GM12875 (cell line): ENCODE measurements around the gene FBXO42.
"Not testable (repeated sequence)": the region's sequence is repeated elsewhere in the genome, so short reads cannot be mapped to it uniquely, and the experiment has no call there.

Experiments
- H3K4me3 ChIP-seq: one replicate; pipeline ENCODE4 v1.5.1; 2011; ENCODE audit warnings: low read depth, low read length, control low read depth
- TF ChIP-seq, protein P1 (sequence below): IDR thresholded peaks from 2 replicates; pipeline ENCODE4 v1.5.1; 2011; ENCODE audit warnings: low read depth, mild to moderate bottlenecking, control low read depth, inconsistent platforms, low read length, moderate library complexity, borderline replicate concordance; ENCODE audit not compliant: insufficient read depth

Gene FBXO42

DNA sequence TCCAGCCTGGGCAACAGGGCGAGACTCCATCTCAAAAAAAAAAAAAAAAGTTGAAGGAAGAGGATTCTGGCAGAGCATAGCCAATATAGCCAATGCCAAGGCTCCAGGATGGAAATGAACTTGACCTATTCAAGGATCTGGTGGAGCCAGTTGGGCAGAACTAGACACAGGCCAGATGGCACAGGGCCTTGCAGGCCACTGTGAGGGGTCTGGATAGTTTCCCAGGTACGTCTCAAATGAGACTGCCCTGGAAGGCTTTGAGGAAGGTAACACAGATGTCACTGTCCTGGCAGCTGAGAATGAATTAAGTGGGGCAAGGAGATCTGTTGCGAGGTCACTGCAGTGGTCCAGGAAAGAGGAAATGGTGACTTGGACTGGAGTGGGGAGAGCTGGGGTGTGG lies 127.8 kb downstream of the FBXO42 start:
- TF ChIP-seq, protein P1, sequence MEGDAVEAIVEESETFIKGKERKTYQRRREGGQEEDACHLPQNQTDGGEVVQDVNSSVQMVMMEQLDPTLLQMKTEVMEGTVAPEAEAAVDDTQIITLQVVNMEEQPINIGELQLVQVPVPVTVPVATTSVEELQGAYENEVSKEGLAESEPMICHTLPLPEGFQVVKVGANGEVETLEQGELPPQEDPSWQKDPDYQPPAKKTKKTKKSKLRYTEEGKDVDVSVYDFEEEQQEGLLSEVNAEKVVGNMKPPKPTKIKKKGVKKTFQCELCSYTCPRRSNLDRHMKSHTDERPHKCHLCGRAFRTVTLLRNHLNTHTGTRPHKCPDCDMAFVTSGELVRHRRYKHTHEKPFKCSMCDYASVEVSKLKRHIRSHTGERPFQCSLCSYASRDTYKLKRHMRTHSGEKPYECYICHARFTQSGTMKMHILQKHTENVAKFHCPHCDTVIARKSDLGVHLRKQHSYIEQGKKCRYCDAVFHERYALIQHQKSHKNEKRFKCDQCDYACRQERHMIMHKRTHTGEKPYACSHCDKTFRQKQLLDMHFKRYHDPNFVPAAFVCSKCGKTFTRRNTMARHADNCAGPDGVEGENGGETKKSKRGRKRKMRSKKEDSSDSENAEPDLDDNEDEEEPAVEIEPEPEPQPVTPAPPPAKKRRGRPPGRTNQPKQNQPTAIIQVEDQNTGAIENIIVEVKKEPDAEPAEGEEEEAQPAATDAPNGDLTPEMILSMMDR: no peak
- H3K4me3 ChIP-seq: no peak overlapping the region

DNA sequence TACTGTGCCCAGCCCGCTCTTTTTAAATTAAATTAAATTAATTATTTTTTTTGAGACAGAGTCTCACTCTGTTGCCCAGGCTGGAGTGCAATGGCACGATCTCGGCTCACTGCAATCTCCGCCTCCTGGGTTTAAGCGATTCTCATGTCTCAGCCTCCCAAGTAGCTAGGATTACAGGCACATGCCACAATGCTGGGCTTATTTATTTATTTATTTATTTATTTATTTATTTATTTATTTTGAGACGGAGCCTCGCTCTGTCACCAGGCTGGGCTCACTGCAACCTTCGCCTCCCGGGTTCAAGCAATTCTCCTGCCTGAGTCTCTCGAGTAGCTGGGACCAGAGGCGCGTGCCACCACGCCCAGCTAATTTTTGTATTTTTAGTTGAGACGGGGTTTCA lies 129.6 kb downstream of the FBXO42 start:
- not testable (repeated sequence) for H3K4me3 ChIP-seq

DNA sequence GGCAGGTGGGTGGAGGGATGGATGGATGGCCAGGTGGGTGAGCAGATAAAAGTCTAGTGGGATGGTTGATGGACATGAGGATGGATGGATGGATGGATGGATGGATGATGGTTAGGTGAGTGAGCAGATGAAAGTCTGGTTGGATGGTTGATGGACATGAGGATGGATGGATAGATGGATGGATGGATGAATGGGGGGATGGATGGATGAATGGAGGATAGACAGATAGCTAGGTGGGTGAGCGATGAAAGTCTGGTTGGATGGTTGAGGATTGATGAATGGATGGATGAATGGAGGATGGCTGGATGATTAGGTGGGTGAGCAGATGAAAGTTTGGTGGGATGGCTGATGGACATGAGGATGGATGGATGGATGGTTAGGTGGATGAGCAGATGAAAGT lies 130.8 kb downstream of the FBXO42 start:
- TF ChIP-seq, protein P1: no peak
- no peak overlapping the region for H3K4me3 ChIP-seq

DNA sequence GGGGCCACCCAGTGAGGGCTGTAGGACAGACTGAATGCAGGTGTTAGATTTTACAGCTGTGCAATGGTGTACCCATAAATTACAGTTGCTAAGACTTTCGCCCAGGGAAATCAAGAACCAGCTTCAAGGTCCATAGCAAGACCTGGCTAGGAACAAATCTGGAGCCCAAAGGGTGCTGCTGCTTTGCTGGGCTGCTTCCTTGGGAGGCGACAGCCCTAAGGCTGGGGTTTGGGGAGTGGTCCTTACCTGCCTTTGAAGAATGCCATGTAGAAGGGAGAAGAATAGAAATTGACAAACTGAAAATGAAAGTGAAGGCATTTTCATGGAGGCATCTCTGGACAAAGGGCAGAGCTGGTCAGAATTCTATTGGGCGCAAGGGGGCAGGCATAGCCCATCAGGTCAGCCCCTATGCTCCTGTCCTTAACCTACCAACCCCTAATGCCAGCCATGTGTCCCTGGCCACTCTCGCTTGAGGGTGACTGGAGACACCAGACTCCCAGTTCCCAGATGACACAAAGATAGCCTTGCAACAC lies 132.2 kb downstream of the FBXO42 start:
- TF ChIP-seq, protein P1: no peak
- H3K4me3 ChIP-seq: no peak overlapping the region

DNA sequence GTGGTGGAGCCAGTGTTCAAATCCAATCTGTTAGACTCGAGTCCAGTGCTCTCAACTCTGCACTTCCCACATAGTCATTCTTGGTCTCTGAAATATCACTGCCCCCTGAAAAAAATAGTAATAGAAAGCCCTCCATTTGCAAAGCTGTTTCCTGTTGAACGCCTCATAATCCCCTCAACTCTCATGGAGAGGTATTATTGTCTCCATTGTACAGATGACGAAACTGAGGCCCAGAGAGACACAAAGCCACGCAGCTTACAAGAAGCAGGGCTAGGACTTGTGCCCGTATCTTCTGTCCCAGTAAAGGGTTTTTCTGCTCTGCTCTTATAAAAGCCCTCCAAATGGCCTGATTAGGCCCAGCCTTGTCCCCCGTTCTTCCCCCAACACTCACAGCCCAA lies 133.6 kb downstream of the FBXO42 start:
- no peak overlapping the region for H3K4me3 ChIP-seq
- TF ChIP-seq, protein P1: no peak

DNA sequence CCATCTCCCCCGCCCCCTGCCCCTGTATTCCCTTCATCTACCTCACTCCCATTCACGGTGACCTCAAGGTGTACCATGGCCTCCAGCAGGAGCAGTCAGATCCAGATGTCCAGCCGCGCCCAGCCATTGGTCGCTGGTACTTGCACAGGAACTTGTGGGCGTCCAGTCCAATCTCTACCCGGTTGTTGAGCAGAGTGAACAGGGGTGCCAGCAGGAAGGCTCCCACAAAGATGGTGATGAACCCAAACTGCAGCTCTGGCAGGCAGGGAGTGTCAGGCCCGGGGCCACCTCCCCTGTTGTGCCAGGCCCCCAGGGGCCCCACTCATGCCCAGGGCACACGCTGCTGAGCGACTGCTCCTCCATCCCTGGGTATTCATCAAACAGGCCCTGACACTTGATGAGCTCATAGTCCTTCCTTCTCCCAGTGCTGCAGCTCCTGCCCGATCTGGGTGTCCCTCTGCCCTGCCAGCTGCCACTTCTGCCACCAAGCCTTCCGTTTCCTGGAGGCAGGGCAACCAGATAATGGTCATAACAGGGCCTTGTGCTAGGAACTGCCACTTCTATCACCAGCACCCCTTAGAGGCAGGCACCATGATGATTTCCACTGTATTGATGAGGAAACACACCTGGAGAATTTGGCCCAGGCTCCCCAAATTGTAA lies 134.1 kb downstream of the FBXO42 start:
- TF ChIP-seq, protein P1: no peak
- no peak overlapping the region for H3K4me3 ChIP-seq

DNA sequence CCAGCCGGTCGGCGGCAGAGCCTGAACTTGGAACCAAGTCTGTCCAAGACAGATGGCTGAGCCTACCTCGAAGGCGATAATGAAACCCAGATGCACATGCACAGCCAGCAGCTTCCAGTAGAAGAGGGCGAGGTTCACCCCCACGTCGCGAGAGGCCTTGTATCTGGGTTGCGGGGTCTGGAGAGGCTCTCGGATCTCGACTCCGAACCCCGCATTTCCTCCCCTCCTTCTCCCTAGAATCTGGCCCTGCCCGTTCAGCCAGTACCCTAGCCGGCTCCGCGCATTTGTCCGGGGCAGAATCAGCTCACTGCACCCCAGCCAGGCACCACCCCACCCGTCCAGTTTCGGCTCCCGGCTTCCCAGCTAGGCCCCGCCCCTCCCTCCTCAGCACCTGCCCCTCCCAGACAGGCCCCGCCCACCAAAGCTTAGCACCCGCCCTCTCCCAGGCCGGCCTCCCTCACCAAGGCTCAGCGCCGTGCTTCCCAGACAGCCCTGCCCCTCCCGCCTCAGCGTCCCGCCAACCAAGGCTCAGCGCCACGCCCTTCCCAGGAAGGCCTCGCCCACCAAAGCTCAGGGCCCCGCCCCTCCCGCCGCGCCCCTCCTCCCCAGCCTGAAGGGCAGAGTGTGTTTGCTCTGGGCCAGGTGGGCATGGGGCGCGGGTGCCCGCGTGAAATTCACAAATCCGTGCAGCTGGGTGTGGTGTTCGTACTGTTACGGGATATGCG lies 135.1 kb downstream of the FBXO42 start:
- H3K4me3 ChIP-seq: peak overlapping the region; percentile 37
- TF ChIP-seq, protein P1: no peak
